ENCODE data around the gene TP53TG5.
A peak's percentile ranks its signal among the peaks of the same experiment; 100 is the strongest.

The TP53TG5 gene

DNA sequence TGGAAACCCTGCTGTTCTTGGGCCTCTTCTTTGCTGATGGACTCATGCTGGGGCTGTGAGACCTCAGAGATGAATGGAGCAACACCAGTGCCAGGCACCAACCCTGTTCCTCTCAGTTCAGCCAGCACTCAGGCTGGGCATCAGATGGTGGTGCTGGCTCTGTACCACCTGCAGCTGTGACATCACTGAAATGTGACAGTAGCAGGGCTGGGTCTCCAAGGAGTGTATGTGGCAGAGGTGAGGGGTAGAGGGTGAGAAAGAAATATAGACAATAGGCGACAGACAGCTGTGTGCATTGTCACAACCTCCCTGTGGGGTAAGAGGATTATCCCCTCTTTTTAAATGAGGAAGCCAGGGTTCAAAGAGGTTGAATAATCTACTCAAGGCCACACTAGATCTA, at the start of gene TP53TG5:
Gene TP53TG5, minus strand, starts transcription at position 135 of the 400 bp plus-strand sequence. Its CDS starts 89 bp downstream, at position 46.
- H3K4me3 ChIP-seq (ENCODE audit: low read depth, low read length), result no peak within 1 kb of the TSS

DNA sequence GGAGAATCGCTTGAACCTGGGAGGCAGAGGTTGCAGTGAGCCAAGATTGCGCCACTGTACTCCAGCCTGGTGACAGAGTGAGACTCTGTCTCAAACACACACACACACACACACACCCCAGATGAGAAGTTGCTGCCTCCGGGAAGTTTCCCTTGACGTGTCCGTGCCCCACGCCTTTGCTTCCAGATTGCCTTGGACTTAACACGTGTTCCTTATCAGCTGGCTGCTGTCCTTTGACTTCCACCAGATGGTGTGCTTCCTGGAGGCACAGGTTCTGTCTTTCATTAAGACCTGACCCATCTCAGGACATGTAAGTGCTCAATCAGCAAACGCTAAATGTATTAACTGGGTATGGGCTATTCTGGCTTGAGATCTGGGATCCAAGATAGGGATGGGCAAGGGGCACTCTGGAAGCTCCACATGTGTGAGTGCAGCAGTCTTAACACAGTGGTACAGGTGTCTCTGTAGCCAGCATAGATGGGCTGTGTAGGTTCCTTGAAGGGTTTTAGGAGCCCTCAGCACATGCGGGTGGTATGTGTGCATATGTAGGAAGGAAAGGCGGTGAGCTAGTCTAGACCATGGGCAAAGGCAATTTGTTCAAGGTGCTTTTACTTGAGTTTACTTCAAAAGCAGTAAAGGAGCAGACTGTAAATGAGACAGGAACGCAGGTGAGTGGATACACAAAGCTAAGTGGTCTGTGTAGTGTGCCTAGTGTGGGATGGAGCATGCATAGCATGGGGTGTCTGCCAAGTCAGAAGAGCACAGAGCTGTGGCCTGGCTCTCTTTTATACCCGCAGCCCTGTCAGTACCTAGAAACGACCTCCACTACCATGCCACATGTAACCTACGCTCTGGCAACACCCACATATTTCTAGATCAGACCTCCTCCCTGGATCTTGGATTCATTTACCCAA, 49.4 kb upstream of the TP53TG5 start:
- H3K4me3 ChIP-seq (ENCODE audit: low read depth, low read length), result no peak overlapping the region

DNA sequence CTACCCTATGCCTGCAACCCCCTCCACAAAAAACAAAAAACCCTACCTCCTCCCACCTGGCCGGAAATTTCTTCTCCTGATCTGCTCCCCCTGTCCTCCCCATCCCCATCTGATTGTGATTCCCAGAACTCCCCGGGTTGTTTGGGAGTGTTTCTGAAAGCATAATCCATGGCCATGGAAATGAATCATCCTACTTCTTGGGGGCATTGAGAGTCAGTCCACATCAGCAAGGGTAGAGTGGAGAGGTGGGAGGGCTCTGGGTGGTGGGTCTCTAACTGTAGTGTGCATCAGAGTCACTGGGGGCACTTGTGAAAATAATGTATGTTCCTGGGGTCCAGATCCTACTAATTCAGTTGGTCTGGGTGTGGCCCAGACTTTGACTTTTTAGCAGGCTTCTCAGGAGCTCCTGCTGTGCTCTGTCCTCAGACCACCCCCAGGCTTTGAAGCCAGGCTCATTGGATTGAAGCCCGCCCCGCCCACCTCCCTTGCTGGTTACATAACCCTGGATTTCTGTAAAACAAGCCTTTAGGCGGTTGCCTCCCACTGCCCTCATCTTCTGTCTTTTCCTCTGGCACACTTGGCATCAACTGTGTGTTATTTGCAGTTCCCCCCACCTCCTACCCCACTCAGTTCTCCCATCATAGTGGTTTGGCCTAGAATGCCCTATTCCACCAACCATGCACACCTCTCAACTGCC, 48.3 kb upstream of the TP53TG5 start:
- no peak overlapping the region for H3K4me3 ChIP-seq (ENCODE audit: low read depth, low read length)

- H3K4me3 ChIP-seq (ENCODE audit: low read depth, low read length), result no peak overlapping the region
These were observed 47.4 kb upstream of the TP53TG5 start for GRCh38 chr20:45425561-45425960.

DNA sequence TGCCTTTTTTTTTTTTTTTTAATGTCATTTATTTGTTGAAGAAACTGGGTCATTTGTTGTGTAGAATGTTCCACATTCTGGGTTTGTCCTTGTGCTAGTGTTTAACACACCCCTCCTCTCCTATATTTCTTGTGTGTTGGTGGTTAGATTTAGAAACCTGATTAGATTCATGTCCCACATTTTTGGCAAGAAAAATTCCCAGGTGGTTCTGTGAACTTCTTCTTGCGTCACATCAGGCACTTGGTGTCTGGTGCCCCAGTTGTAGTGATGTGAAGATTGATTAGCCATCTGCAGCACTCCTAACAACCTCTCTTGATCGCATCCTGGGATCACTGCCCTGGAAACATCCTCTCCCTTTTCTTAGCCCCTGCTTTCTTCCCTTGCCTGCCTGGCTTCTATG, 45.6 kb upstream of the TP53TG5 start:
- no peak overlapping the region for H3K4me3 ChIP-seq (ENCODE audit: low read depth, low read length)

GRCh38 chr20:45420125-45420524, 42.0 kb upstream of the TP53TG5 start:
- no peak overlapping the region for H3K4me3 ChIP-seq (ENCODE audit: low read depth, low read length)

- H3K4me3 ChIP-seq (ENCODE audit: low read depth, low read length), result no peak overlapping the region
These were observed 41.3 kb upstream of the TP53TG5 start for GRCh38 chr20:45419188-45420091.

- peak overlapping the region; percentile 95 for H3K4me3 ChIP-seq (ENCODE audit: low read depth, low read length)
These were observed 38.8 kb upstream of the TP53TG5 start for GRCh38 chr20:45416917-45417316.

- peak within 1 kb of the TSS; percentile 95 for H3K4me3 ChIP-seq (ENCODE audit: low read depth, low read length)
These were observed 37.9 kb upstream of the TP53TG5 start, which contains the start of gene PIGT for GRCh38 chr20:45415822-45416637. PIGT (plus strand) TSS chr20:45416141; CDS start chr20:45416157, 16 bp downstream.

- no peak overlapping the region for H3K4me3 ChIP-seq (ENCODE audit: low read depth, low read length)
These were observed 35.4 kb upstream of the TP53TG5 start for GRCh38 chr20:45413479-45413878.

DNA sequence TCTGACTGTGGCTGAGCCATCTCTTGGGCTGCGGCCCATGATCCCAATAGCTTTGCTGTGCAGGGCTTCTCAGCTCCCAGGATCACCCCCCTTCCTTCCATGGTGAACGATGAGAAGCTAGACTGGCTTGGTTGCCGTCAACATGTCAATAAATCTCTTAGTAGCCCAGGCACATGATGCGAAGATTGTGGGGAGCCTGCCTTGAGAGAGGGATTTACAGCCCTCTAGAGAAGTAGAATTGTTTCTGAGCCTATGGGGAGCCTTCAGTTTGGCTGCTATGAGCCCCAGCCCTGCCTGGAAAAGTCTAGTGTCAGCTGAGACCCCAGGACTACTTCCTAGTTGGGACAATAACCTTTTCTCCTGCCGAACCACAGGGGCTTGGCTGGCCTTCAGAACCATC, 34.5 kb upstream of the TP53TG5 start:
- no peak overlapping the region for H3K4me3 ChIP-seq (ENCODE audit: low read depth, low read length)

- H3K4me3 ChIP-seq (ENCODE audit: low read depth, low read length), result no peak overlapping the region
These were observed 32.8 kb upstream of the TP53TG5 start for GRCh38 chr20:45410887-45411286.

DNA sequence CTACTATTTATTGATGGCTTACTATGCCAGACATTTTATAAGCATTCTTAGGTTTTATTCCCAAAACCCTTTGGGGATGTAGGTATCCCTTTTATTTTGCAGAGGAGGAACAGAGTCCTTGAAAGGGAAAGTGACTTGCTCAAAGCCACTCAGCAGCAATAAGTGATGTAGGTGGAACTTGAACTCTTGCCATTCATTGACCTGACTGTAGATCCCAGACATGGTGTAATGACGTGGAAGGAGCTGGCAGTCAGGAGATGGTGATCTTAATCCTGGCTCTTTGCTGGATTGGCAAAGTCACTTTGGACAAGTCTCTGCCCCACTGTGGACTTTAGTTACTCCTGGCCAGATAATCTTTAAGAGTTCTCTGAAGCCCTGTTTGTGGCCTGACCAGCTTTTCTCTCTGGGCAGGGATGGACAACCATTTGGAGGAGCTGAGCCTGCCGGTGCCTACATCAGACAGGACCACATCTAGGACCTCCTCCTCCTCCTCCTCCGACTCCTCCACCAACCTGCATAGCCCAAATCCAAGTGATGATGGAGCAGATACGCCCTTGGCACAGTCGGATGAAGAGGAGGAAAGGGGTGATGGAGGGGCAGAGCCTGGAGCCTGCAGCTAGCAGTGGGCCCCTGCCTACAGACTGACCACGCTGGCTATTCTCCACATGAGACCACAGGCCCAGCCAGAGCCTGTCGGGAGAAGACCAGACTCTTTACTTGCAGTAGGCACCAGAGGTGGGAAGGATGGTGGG, 31.6 kb upstream of the TP53TG5 start:
- H3K4me3 ChIP-seq (ENCODE audit: low read depth, low read length), result no peak overlapping the region

DNA sequence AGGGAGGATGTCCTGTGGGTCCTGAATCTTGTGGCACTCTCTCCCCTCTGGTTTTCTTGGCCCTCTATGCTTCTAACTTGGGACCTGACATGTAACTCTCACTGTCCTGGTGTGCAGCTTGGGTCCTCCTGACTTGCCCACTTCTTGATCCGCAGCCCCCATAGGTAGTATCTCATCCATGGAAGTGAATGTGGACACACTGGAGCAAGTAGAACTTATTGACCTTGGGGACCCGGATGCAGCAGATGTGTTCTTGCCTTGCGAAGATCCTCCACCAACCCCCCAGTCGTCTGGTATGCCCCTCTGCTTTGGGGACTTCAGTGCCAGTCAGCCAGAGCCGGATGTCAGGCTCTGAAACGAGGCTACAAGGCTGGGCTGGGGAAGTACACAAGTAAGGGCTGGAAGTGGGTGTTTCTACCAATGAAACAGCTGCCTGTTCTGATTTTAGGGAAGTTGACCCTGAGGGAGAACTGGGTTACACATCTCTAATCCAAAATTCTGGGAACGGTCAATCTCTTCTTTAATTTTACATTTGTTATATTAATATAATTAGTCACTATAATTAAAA, 30.6 kb upstream of the TP53TG5 start:
- no peak overlapping the region for H3K4me3 ChIP-seq (ENCODE audit: low read depth, low read length)

DNA sequence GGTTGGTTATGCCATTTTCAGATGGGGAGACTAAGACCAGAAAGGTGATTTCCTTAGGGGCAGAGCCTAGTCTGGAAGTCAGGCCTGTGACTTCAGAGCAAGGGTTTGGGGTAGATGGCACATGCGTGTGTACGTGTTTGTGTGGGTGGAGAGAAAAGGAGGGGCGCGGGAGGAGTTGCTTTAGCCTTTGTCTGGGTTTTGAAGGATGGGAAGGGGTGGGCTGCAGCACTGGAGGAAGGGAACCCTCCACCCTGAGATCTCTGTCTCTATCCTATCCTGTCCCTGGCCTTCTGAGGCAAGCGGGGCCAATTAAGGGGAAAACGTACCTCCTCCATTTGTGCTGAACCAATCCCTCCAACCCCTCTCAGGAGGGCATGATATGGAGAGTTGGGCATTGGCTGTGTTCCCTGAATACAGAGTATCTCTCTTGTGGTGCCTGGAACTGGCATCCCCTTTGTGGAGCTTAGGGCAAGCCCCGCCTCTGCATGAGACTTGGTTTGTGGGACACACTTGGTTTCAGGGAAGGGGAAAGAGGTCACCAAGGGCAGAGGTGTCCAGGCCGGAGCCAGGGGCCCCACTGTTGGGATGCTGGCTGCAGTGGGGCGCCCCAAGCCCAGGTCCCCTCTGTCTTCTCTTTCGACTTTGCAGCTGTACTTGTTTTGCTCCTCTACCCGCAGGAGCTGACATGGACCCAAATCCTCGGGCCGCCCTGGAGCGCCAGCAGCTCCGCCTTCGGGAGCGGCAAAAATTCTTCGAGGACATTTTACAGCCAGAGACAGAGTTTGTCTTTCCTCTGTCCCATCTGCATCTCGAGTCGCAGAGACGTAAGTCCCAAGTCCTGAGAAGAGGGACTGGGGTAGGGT, 29.9 kb upstream of the TP53TG5 start, which contains the start of gene DBNDD2:
Gene DBNDD2, plus strand, starts transcription at position 507 of the 863 bp plus-strand sequence. Its CDS starts 179 bp downstream, at position 686.
- H3K4me3 ChIP-seq (ENCODE audit: low read depth, low read length), result peak within 1 kb of the TSS; percentile 67

DNA sequence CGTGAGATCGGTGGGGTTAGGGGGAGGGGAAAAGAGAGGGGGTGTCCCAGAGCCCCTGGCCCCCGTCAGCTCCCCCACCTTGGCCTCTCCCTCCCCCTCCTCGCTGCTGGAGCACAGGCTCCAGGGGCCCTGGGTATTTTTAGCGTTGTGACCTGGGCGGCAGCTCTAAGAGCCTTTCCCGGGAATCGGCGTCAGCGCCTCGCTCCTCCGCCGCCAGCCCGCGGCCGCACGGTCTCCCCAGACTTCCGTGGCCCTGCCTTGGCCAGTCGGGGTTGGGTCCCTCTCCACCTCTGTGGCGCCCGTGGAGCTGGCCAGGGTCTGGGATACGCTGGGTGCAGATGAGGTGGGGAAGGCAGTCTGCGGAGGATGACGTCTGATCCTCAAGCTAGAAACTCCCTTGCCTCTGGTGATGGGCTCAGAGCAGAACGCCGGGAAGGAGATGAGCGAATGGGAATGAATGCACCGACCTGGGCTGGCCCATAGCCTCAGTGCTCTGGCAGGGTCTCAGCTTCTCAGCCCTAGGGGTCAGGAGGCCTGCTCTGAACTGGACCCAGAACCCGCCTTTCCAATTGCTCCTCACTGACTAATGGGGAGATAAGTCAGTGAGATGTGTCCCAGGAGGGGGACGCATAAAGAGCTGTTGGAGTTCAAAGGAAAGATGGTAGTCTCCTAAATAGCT, 29.1 kb upstream of the TP53TG5 start:
- peak overlapping the region; percentile 67 for H3K4me3 ChIP-seq (ENCODE audit: low read depth, low read length)
